GM18870 (cell line): Measurements from ENCODE around the gene SSBP2.
"Not testable (repeated sequence)": the region's sequence is repeated elsewhere in the genome, so short reads cannot be mapped to it uniquely, and the experiment has no call there.

ENCODE experiments used
- ATAC-seq: cut with Tn5 transposase; IDR thresholded peaks from one replicate; pipeline ENCODE4 v1.9.1; 2021; ENCODE audit warnings: moderate library complexity; ENCODE audit not compliant: unreplicated experiment

SSBP2 gene

DNA sequence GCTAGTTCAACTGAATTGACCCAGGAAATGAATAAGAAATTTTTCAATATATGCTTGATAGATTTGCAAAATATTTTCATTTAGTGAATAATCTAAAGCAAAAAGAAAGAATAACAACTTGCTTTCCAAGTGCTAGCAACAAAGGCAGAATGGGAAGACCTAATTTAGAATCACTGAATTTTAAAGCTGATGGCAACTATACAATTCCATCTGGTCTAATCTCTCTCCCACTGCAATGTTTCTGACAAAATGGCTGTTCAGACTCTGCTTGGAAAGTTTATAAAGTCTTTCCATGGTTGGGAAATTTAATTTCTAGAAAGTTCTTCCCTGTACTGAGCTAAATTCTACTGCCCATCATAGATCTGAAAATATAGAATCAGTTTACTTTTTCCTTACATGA, 281.2 kb downstream of the SSBP2 start:
- no peak for ATAC-seq

DNA sequence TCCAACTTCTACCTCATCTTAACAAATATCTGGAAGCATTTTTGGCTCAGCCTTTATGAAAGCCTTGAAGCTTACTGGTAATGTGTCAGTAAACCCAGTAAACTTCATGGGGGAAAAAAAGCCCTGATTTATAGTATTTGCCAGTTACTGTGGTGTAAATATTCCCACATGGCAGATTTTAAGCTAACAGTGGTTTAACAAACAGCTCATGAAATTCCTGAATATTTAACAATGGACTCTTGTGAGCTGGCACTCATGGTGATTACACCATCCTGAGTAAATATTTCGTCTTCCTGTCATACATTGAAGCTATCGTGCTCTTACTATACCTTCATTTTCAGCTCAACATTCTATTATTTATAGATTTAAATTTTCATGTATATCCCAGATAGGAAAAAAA, 300.0 kb downstream of the SSBP2 start:
- no peak for ATAC-seq

DNA sequence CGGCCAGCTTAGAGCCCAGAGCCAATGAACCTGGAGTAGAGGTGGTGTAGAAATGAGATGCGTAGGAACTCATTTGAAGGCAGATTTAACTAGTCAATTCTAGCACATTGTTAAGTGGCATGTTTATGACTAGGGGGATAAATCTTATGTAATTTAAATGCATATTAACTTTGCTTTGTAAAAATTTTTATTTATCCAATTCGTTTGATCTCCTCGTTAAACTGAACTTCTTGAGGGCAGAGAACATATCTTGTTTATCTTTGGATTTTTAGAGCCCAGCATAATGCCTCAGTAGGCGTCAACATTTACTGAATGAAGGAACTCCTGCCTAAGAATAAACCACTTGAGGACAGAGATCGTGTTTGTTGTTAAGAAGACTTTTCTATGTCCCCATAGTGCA, 315.9 kb downstream of the SSBP2 start:
- ATAC-seq: no peak

DNA sequence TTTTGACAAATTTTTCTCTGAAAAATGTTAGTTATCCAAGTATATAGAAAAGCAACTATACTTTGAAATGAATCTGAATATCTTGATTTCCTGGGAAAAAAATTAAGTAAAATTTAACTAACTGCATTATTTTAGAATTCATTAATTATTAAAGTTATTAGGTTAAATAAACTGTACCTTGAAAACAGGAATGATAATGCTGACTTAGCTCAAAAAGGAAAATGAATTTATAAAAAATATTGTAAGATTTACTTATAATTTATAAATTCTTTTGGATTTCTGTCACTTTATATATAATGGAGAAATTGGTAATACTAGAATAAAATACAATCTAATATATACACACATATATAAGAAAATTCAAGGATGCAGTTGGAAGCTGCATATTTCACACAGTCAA, 320.9 kb downstream of the SSBP2 start:
- ATAC-seq: no peak

DNA sequence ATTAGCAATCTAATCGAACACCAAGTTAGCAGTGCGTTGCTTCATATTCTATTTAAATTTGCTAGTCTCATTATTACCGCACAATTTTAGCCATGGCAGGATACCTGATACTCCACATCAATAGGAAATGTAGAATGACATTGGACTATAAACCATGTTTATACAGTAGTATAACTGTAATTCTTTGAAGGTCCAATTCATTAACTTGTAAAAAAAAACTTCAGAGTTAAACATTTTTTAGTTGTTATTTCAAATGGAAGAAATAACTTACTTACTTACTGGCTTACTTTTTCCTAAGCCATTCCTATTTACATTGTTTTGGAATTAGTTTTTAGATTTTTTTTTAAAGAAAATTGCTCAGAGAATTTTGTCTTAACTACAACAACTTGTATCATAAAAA, 321.5 kb downstream of the SSBP2 start:
- no peak for ATAC-seq

DNA sequence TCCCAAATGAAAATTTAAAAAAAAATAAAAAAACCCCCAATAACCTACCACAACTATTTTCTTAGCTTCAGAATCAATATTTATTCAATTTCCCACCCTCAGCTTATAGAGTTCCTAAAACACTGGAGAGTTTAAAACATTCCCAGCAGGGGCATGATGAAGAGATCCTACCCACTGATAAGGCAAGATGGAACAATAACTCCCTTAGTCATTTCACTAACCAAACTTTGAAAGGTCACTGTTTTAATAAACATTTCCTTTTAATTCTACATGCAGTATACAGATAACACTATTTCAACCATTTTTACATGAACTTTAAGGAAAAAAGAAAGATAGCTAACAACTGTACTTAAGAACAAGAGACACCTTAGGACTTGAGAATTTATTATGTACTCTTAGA, 322.0 kb downstream of the SSBP2 start:
- ATAC-seq: no peak

DNA sequence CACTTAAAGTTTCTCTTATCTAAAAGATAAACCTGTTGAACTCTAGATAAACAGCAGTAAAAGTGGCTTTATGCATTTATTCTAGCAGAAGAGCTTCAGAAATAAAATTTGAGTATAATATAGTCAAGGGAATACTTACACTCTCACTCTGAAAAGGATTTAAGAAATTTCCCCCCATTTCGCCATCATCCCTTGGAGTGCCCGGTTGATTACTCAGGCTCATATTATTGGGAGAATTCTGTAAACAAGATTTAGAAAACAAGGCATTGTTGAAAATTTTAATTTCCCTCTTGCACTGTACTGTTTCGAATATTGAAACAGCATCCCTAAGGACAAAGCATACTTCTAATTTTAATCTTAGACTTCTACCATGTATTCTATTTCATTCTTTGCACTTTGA, 322.5 kb downstream of the SSBP2 start:
- ATAC-seq: no peak

DNA sequence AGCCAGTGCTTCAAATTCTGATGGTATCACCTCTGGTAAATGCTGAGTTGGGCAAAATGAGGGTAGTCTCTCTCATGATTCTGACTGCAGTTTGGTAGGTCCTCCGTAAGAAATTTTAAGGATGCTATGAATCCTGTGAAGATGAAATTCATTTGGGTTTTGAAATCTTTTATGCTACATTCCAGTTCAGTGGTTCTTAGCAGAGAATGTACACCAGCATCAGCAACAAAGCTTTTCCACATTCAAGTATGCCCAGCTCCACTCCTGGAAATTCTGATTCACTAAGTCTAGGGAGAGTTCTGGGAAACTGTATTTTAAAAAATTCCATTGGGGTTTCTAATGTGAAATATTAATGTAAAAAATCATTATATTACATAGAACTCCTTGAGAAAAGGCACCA, 323.3 kb downstream of the SSBP2 start:
- ATAC-seq: no peak

DNA sequence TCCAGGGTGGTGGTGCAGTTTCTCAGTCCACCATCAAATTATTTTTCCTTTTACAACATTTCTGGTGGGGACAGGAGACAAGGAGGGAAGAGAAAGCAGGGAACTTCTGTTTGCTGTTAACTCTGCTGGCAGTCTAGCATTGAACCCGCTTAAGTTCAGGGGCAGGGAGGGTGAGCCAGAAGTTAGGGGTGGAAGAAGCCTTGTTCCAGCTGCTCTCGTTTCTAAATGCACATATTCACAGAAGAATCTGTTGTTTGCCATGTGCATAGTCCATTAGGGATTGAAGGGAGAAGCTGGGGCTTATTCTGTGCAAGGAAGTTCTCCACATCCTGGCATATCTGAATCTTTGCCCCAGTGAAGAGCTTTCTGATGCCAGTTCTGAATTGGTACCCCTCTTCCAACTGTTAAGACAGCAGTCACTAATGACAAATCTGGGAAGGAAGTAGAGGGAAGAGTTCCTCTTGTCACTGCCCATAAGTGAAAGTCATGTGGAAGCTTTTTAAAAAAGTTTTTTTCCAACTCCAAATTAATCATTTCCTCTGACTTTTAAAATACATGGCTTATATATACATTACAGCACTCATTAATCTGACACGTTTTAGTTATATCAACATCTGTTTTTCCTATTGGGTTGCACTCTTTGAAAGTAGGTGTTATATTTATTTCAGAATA, 324.4 kb downstream of the SSBP2 start:
- no peak for ATAC-seq

DNA sequence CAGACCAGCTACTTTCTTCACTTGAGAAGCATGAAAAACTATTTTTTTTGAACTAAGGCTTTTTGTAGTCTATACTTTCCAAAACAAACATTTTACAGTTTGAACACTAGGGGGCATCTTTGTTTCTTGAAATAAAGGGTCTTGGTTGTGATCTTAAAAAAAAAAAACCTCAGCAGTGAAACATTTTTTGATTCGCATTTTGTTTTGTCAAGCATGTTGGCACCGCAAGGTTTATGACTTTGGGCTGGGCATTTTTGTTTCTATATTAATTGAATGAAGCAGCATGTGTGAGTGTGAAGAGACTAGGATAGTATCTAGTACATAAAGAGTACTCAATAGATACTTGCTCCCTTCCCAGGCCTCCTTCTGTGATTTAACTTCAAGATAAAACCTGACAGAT, 325.3 kb downstream of the SSBP2 start:
- ATAC-seq: no peak

DNA sequence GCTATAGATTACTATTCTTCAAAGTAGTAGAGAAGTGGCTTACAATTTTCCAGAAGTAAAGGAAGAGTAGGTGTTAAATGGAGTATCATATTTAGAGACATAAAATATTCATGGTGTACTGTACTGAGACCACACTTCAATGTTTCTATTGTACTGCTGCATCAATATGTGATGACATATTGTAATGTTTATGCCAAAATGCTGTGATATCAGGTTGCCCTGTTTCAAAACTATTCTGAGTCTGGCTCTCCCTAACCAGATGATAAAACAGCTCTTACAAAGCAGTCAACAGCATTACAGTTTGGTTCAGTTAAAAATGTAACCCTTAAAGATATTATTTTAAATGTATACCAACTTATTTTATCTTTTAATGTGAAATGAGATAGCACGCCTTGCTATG, 326.2 kb downstream of the SSBP2 start:
- no peak for ATAC-seq

DNA sequence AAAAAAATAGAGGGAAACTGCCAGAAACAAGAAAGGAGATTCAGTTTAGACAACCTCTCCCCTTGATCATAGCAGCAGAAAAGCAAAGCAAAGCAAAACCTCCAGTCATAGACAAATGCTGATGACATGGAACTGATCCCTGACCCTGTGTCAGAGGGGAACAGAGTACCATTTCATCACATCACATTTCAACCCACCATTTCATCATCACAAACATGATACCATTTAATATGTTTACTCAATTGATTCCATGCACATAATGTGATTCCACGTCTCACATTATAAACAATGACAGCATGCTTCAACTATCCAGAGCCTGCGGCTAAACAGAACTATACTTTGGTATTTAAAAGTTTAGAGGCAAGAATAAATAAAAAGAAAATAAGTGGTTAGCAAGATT, 328.2 kb downstream of the SSBP2 start:
- no peak for ATAC-seq

DNA sequence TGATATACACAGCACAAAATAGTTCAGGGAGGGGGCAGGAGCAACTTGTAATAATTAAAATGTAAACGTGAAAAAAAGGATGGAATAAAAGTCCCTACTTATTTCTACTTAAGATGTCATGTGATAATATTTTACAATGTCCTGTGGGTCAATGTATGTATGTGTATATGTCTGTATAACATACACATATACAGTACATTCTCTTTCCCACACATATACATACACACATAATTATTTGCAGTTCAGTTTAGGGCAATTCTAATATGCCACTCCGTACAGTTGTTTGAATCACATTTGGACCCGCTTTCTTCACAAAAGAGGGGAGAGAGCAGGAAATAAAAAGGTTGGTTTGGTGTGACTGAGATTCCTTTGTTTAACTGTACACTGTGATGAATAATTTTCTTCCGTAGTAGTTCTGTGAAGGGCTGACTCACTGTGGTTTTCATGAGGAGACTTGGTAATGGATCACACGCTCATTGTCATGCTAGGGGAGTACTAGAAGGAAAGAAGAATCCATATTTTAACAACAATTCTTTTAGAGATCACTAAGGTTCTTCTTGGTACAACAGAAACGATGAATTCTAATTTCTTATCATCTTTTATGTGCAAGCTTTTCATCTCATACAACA, 330.7 kb downstream of the SSBP2 start:
- no peak for ATAC-seq

DNA sequence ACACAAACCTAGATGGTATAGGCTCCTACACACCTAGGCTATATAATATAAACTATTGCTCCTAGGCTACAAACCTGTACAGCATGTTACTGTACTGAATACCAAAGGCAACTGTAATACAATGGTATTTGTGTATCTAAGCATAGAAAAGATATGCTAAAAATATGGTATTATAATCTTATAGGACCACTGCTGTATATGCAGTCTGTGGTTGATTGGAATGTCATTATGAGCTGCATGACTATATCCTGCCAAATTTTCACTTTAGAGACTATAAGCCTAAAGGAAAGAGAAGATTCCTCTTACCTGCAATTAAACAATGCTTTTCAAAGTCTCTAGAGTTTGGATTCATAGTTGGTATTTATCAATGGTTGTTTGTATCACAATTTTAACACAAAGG, 332.3 kb downstream of the SSBP2 start:
- ATAC-seq: no peak

DNA sequence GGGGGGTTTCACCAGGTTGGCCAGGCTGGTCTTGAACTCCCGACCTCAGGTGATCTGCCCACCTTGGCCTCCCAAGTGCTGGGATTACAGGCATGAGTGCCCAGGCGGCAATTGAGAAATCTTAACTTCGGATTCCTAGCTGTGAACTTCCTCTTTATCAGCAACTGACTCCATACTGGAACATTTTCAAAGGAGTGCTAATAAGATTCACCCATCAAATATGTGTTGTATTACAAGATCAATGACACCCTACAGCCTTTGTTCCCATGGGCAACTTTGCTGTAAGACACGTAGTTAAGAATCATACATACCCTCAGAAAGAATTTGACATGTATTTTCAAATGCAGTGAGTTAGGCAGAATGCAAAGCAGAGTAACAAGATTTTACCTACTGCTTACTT, 333.8 kb downstream of the SSBP2 start:
- no peak for ATAC-seq

DNA sequence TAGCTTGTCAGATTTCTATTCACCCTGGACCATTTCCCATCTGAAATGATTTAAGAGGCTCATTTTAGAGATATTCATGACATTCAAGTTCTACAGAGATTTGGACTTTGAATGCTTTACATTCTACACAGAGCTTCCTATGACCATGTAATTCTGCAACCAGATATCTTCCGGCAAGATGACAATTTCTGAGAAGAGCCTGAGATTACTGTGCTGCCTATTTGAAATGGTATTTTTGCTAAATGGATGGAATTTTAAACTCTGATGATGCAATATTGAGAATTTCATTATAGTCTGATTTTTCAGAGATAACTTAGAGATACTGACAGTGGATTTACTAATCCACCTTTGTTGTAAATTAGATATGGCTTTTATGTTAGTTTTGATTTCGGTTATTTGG, 341.0 kb downstream of the SSBP2 start:
- no peak for ATAC-seq

DNA sequence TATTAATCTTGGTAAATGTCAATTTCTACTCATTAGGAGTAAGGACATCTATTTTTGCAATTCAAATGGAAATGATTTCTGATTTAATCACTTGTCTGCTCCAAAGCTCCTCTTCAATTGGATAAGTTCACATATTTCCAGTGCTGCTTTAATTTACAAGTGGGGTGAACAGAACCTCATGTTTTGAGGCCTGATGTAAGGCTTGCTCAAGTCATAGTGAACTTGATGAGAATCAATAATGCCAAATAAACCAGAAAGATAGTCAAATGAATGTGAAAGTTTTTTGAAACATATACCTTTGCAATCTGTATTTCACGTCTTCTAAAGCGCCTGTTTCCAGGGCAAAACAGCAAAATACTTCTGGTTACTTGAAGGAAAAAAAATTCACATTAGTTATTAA, 341.5 kb downstream of the SSBP2 start:
- ATAC-seq: no peak

DNA sequence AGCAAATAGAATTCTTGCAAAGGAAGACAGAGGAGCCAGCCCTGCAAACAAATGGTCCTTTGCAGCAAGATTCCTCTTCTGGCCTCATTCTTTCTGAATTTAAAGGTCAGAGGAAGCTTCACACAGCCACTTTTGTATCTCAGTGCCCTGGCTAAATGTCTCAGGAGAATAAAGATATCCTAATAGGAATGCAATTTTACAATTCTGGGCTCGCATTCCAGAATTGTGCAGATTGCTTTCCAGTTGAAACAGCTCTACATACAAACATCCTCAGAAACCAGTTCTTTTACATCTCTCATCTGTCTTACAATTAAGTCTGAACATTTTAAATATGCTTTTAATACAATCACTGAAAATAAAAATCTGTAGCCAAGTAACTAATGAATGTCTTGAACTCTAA, 342.4 kb downstream of the SSBP2 start:
- ATAC-seq: no peak

DNA sequence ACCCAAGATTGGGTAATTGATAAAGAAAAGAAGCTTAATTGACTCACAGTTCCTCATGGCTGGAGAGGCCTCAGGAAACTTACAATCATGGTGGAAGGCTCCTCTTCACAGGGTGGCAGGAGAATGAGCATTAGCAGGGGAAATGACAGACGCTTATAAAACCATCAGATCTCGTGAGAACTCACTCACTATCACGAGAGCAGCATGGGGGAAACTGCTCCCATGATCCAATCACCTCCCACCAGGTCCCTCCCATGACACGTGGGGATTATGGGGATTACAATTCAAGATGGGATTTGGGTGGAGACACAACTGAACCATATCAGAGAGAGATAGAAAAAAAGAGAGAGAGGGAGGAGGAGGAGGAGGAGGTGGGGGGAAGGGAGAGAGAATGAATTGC, 343.1 kb downstream of the SSBP2 start:
- ATAC-seq: not testable (repeated sequence)

DNA sequence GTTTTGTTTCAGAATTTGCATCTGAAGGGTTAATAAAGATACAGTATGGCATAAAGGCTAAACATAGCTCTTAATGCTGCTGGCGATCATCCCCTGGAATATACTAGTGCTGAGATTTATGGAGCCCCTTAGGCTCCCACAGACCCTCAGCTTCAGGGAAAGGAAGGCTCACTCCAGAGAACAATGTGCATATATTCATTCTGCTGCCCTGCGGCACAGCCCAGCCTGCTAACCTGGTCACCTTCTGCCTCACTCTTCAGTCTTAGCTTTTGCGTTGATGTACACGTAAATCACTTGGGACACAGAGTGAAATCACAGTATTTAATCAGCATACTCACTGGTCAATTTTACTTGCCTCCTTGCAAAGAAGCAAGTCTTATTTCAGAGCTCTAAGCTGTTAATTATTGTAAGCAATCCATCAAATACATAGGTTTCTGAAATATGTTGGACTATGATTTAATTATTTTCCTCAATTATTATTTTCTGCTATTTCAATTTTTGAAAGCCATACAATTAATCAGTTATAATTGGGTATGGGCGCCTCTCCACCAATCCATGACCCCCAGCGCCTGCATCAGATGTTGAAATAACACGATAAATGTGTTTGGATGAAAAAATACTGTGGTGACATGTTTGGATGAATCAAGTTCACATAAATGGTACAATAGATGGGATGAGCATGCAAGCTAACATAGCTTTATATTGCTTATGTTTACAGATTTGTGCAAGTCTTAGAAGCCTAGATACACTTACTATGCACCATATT, 345.6 kb downstream of the SSBP2 start:
- no peak for ATAC-seq

DNA sequence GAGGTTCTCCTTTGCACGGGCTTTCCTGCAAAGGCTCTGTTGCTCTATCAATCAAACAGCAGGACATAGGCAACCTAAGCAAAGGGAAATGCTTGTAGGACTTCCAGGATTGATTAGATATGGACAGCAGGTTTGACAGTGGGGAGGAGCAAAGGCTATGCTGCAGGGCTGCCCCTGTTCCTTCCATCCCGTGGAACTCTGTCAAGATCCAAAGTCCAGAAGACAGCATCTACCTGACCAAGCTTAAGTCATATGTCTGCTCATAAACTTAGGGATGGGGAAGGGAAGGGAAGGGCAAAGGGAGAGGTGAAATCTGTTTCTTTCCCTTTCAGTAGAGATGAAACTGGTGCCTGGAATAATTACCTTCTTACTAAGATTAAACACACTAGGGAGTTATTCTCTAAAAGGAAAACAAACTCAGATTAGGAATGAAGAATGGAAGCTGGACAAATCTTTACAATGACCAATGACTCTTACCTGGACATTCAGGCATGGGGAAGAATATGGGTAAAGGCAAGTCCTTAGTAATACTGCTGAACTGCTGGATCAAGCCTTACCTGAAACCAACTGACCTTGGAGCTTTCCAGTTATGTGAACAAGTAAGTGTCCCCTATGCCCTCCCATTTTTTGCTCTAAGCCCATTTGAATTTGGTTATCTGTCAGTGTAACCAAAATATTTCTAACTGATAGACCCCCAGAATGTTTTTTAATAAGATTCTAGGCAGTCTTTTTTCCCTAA, 348.5 kb downstream of the SSBP2 start:
- ATAC-seq: no peak

DNA sequence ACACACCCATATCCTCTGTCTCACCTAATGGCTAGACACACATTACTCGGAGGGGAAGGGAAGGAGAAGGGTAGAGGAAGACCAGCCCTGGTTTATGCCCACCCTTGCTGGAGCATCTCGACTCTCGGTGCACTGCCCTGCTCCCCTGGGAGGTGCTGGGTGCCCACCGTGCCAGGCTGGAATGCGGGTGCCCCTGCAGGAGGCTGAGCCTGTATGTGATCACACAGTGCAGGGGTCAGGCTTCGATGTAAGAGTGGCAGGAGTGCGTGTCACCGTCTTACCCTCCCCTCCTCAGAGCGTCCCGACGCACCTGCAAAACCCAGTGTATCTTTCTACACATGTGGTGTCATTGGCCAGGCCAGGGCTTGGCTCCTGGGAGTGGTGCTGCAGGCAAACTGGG, 349.6 kb downstream of the SSBP2 start:
- ATAC-seq: no peak
